ENCODE data around the gene NOXO1. TPM values are rescaled to one million over a fixed set of nuclear protein-coding genes. Genes with fewer than 3 reads are reported as not detected.

The NOXO1 gene
- total and polyA plus RNA-seq, 9 of the 15 experiments (the other 6 are each of a cell fraction or from before 2014, with no cell fraction given): not detected

GRCh38 chr16:1959269-1960039 is 21.8 kb downstream of the NOXO1 start, which contains the start of gene NDUFB10 (continued):
- TF ChIP-seq ZBTB33 (CRISPR knock-in tag; IDR thresholded peaks at IDR 0.05) (peak; percentile 81), SMARCA4 (IDR thresholded peaks at IDR 0.05) (no peak), ZBTB40 (IDR thresholded peaks at IDR 0.05) (no peak), ZBTB40 (CRISPR knock-in tag; IDR thresholded peaks at IDR 0.05) (no peak), ZFP1 (CRISPR knock-in tag; IDR thresholded peaks at IDR 0.05) (no peak), XRCC5 (IDR thresholded peaks at IDR 0.05; ENCODE audit: low read depth, low read length) (peak; percentile 86; the same call in 1 of the 2 replicates), MLLT1 (IDR thresholded peaks at IDR 0.05) (no peak; a peak in 1 of 4 replicates), ZNF24 (IDR thresholded peaks at IDR 0.05) (no peak), NCOR1 (IDR thresholded peaks at IDR 0.05) (no peak; the same call in 1 of the 2 replicates), KLF10 (CRISPR knock-in tag; IDR thresholded peaks at IDR 0.05) (no peak)

All from K562 (cell line).